NCI-H2196 treated with DMSO at 0.1 percent for 48 hours (cell line): ENCODE data around the gene TMEM19.

ENCODE experiments used
- DNase-seq: peaks from one replicate; lab custom pipeline; 2025; ENCODE audit not compliant: unreplicated experiment; lab: John Stamatoyannopoulos, UW

Gene TMEM19

DNA sequence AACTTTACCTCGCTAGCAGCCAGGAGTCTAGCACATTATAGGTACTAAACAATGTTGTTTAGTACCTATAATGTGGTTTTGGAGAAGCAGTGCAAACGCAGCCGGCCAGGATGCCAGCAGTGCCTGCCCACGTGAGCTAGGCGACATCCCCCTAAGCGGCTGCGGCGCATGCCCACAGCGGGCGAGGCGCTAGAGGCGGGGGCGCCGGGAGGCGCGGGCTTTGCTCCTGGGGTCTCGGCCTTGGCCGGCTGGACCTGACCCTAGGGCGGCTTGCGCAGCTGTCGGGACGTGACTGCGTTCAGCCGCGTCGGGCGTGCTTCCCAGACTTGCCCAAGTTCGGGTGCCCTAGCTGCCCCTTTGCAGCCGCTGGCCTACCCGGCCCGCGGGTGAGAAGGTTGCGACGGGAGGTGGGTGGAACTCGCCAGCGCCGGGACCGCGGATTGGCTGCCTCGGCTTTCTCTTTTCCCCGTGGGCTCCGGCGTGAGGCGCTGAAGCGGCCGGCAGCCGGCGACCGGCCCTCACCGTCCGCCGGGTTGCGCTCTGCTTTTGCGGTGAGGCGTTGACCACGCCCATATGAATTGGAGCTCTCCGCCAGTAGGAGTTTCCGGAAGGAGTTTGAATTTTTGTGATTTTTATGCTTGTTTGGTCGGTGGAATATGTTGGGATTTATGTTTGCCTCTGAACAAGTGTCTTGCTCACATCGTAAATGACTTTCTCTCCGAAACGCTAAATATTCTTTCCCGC lies at the start of gene TMEM19:
TSS of gene TMEM19 (plus strand) at position 169 of the 744 bp plus-strand sequence. CDS start 599 bp downstream, outside the sequence.
- peak; percentile 74 for DNase-seq

DNA sequence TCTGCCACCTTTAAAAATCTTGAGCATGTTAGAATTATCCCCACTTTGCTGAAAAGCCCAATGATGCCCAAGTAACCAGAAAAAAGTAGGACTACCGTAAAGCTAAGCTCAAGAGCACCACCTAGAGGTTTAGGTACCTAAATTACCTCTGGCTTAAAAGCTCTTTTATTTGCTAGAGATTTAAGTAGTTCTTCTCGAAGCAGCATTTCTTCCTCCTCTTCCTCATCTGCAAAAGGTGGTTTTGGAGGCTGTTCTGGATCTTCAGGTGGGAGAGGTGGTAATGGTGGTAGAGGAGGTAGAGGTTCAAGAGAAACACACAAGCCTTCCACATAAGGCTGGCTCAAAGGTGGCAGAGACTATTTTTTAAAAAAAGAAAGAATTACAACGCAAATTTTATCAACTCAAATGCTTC lies 49.2 kb upstream of the TMEM19 start:
- peak; percentile 47 for DNase-seq

DNA sequence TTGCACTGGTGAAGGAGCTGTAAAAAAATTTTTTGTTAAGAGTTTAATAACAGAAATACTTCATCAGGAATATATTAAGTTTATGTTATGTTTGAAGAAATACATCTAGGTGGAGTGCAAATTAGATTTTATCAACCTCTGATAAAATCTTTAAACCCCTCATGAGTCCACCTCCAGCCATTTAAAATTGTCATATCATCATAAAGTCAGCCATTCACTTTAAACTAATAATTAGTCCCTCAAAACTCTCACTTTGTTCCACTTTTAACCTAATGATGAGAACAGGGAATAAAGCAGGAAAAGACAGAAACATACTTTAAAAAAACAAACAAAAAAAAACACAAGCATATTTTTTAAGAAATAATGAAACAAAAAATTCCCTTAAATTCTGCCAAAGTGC lies 47.4 kb upstream of the TMEM19 start:
- no peak for DNase-seq

DNA sequence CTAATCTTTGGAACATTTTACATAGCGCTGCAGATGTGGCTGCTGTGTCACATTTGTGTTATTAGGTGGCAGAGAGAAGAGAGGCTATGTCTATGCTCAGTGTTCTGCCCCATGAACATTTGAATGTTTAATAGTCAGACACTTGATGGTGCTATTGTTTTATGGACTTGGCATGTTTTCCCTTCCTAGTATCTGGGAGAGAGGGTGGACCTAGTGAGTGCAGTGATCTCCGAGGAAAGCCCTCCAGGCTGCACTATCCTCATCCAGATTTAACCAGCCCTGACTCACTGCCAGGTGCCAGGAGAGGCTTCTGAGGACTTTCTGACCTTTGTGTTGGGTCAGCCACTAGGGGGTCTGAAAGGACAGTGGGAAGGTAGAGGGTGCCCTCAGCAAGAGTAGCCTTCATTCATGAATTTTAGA lies 46.5 kb upstream of the TMEM19 start:
- DNase-seq, result no peak

DNA sequence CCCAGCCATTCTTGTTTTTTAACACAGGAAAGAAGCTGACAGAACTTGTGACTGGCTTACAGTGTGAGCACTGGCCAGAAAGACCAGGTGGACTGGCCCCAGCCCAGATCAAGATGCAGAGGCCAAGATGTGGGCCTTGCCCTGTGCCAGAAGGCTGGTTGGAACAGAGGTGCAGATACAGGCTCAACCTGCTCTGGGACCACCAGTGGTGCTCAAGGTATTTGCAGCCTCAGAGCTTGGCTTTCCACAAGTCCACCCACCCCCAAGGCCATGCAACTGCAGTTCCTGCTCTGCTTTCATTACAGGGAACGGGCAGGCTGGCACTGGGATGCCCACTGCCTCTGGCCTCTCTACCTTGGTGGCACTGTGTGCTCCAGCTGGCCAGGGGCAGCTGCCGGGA lies 45.6 kb upstream of the TMEM19 start:
- no peak for DNase-seq

DNA sequence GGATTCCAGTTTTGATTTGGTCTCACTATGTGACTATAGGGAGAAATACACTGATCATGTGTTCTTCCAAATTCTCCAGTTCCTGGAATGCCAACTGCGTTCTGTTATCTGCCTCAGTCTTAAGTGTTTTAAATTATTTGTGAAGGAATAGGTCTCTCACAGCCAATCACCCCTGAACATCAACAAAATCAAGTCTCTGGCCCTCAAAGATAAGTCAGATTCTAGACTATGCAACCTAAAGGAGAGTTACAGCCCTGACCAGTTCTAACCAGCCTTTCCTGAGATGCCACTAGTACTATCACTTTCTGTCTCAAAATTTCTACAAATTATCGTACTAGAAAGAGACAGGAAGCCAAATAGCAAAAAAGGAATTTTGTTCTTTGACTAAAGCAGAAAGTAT lies 44.5 kb upstream of the TMEM19 start:
- no peak for DNase-seq

DNA sequence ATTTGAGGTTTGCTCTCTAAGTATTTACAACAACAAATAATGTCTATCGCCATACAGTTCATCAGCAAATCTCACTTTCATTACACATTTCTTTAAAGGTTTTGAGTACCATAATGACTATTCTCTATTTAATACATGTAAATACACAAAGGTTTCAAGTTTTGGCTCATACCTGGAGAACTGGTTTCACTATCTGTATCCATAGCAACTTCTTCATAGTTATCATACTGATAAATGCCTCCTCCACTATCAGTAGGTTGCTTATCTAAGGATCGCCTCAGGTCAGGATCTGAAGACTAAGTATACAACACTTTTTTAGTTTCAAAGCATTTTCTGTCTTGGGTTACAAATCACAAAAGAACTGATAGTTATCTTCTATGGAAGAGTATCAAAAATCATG lies 43.6 kb upstream of the TMEM19 start:
- no peak for DNase-seq

DNA sequence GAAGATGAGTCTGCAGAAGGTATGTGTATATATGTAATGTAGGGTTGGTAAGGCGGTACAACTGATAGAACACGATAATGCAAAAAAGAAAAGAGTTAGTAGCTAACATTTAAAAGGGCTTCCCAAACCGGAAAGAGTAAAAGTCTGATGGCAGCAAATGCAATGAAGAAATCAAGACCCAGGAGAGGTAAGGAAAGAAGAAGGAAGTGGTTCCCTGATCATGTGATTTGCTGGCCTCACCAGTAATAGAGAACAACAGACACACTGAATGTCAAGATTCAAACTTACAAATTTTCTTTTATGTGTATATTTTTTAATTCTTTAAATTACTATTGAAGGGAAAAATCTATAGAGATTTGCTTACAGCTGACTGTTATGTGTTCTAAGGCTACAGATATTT lies 40.6 kb upstream of the TMEM19 start:
- no peak for DNase-seq

DNA sequence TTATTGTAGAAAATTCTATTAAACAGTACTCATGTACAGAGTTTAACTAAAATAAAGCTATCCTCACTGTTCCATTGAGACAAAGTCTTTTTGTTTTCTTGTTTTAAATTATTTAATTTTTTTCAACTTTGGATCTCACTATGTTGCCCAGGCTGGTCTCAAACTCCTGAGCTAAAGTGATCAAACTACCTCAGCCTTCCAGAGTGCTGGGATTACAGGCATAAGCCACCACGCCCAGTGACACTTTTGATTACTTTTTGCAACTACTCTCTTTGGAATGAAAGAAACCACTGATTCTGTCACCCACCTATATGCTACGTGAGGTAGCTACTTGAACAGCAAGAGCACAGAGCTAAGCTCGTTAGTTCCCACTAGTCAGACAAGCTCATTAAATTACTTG lies 39.4 kb upstream of the TMEM19 start:
- no peak for DNase-seq

DNA sequence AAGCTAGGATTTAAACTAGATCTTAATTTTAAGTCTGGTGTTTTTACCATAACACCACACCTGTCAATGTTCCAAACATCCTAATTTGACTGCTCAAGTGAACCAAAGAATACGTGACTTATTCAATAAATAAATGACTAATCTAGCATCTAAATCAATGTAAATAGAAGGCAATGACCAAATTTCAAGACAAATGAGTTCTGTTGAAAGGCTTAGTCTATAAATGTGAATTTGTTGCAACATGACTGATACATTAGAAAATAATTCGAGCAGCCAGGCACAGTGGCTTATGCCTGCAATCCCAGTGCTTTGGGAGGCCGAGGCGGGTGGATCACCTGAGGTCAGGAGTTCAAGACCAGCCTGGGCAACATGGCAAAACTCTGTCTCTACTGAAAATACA lies 37.3 kb upstream of the TMEM19 start:
- no peak for DNase-seq

DNA sequence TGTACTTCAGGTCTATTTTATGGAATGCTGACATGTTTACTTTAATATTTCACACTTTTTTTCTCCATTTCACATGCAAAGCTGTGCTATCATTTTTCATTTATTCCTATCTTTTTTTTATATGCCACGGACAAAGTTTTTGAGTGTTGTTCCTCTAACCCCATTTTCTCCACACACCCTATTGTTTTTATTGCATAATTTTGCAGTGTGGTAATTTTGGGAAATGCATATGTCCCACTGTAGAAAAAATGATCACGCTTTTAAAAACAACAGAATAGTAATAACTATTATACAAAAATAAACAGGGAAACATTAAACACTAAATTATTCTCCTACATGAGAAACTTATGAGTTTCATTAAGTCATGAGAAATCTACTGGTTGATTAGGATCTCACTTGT lies 36.5 kb upstream of the TMEM19 start:
- no peak for DNase-seq

DNA sequence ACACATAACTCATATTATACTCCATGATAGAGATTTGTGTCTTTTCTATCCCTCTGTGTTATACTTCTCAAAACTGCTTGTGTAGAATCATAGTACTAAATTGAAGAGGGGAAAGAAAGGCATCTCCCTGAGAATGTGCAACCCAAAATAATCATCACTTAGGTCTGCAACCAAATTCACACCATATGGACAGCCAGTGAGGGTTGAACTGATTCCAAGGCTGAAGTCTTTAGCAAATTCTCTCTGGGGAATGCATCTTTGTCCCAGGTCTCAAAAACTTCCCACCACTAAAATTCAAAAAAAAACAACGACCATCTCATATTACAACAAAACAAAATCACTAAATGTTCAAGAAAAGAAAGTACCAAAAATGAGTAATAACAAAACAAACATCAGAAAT lies 33.2 kb upstream of the TMEM19 start:
- DNase-seq, result no peak

DNA sequence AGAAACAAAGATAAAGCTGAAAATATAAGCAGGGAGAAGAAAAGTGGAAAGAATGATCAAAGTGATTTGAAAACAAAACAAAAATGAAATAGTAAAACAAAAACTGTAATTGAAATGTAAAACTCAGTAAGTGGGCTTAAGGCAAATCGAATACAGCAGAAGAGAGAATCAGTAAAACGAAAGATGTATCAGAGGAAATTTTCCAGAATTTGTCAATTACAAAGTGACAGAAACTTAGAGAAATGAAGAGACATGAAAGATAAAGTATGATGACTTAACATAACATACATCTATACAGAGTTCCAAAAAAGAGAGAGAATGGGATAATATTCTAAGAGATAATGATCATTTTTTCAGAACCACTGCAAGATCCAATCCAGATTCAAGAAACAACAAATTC lies 32.7 kb upstream of the TMEM19 start:
- no peak for DNase-seq

DNA sequence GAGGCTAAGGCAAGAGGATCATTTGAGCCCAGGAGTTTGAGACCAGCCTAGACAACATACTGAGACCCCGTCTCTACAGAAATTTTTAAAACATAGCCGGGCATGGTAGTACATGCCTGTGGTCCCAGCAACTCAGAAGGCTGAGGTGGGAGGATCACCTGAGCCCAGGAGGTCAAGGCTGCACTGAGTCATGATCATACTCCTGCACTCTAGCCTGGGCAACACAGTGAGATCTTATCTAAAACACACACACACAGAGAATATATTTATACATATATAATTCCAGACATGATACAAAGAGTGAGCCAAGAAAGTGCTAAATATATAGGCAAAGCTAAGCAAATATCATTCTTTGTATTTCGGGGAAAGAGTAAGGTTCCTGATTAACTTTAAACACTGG lies 31.7 kb upstream of the TMEM19 start:
- no peak for DNase-seq

DNA sequence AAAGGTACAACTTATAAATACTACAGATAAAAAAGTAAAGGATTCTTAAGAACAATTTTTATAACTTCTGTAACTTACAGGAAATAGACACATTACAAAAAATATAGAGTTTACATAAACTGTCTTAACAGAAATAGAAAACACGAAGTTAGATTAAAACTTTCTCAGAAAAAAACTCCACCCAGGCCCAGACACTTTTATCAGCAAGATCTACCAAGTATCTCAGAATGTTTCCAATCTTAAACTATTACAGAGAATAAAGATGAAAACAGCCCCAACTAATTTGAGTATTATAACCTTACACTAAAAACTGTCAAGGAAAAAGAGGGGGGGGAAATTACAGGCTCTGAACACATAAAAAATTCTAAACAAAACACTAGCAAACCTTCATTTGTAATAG lies 30.4 kb upstream of the TMEM19 start:
- no peak for DNase-seq

DNA sequence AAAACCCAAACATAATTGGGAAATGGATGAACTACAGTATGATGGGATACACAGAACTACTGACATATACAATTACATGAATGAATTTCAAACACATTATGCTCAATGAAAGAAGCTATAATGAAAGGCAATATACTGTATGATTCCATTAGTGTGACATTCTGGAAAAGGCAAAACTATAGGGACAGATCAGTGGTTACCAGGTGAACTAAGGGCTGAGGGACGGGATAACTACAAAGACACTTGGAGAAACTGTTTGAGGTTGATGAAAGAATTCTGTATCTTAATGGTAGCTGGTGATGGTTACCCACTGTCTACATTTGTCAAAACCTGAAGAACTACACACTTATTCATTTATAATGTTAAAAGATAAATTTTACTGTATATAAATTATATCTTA lies 30.0 kb upstream of the TMEM19 start:
- no peak for DNase-seq

DNA sequence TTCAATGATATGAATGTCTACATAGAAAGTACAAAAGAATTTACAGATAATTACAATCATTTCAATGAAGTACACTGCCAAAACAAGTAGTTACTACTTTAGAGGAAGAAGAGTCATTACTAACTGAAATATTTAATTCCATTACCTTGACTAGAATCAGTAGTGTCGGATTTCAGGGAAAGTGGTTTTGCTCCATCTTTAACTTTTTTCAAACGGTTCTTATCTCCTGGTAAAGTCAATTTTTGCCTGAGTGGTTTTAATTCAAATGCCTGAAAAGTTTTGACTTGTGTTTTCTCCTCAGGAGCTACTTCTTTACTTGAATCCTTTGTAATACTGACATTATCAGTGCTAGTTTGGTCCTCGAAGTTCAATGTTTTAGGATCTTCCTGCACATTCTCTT lies 29.1 kb upstream of the TMEM19 start:
- no peak for DNase-seq

DNA sequence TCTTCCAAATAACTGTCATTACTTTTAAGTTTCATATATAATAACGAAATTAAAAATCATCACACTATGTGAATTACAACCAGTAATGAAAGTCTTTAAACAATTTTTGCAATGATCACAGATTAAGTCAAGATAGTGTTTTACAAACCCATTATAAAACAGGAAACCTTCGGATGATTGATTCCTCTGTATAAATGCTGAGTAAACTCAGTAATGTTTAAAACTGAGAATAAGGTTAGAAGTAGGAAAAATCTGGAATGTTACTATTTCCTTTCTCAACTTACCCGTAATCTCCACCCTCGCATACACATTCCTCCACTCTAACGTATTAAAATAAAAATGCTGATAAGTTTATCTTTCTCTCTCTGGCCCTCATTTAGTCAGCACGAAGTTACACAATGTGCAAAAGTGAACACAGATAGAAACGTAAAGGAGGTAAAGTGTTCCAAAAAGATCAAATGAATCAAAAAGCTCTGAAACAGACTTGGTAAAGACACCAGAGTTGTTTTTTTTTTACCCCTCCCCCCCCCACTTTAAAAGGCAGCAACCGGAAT lies 23.8 kb upstream of the TMEM19 start:
- no peak for DNase-seq

DNA sequence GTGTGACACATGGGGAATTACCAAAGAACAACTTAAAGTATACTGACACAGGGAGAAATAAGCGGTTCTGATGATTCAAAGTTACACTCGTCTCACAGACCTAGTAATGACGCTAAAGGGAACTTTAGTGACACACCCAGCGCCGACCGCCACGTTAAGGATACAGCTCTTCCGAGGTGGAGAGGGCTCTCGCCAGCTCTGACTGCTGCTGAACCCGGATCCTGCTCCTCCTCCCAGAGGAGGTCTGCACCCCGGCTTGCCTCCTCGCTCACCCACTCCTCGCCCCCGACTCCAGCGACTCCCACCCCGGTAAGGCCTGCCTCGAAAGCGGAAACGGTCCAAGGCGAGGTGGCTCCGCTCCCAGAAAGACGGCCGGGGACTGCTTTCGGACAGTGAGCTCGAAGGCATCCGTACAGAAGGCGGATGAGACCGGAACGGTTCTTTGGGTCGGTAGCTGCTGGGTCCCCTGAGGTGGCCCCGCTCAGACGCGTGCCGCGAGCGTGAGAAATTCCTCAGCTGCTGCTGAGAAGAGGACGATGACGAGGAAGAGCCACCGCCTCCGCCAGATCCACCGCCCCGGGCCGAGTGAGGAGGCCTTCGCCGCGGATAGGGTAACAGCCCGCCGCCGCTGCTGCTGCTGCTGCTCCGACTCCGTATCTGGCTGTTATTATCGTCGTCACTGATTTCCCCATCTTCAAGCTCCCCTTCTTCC lies 22.9 kb upstream of the TMEM19 start:
- no peak for DNase-seq

DNA sequence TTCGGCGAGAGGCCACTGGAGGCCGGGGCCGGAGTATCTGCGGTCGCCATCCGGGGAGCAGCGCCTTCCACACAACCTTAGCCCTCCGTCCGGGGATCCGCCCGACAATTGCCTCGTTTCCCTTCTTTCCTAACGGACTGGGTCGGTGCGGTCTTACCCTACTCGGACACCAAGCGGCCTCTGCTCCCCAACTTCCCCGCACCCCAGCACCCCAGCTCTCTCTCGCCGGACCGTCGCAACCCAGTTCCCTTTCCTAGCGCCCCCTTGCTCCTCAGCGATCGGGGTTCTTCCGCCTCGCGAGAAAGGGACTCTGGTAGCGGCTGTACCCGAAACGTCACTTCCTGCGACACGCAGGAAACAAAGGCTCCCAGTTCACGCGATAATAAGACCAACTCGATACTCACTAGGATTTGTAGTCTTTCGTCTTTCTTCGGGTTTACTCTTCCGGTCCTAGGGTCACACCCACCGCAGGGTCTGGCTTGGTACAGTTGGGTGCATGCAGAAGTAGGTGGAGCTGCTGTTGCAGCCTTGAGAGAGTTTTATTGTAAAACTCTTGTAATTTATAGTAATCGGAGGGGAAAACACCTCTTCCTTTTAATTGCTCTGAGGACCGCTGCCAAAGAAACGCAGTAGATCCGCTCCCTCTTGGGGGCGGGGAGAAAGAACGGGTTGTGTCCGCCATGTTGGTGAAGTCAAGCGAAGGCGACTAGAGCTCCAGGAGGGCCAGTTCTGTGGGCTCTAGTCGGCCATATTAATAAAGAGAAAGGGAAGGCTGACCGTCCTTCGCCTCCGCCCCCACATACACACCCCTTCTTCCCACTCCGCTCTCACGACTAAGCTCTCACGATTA lies 22.1 kb upstream of the TMEM19 start, which contains the start of the genes THAP2 and ZFC3H1:
TSS of gene THAP2 (plus strand) at position 741 of the 850 bp plus-strand sequence. CDS start 209 bp downstream, outside the sequence.
TSS of gene ZFC3H1 (minus strand) at position 288 of the 850 bp plus-strand sequence. CDS start at position 50, 238 bp downstream.
- DNase-seq, result peak; percentile 97

DNA sequence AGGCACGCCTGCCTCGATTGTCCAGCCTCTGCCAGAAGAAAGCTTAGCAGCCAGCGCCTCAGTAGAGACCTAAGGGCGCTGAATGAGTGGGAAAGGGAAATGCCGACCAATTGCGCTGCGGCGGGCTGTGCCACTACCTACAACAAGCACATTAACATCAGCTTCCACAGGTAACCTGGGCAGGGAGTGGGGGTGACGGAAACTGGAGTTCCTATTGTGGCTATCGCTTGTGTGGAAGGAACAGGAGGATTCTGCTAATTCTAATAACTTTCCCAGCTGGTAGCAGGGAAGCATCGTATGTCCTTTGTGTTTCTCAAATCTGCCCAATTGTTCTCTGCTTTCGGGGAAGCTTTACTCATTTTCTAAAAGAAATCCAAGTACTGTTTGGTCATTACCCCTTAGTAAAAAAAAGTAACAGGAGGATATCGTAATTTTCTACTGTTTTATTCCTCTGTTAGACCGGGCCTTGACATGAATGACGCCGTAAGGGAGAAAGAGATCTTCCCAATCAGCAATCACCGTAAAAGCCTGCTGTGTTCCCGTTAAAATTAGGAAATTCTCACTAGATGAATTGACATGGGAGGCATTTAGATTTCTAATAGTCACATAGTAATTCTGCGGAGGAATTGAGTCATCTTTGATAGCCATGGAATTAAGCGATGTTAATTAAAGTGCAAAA lies 21.3 kb upstream of the TMEM19 start:
- no peak for DNase-seq
